ENCODE results near the gene PRPF31.
A peak's percentile ranks its signal among the peaks of the same experiment; 100 is the strongest.
"Not testable (repeated sequence)": the region's sequence is repeated elsewhere in the genome, so short reads cannot be mapped to it uniquely, and the experiment has no call there.

The PRPF31 gene

GRCh38 chr19:54168174-54168917 is 52.8 kb downstream of the PRPF31 start:
- DNase-seq = peak; percentile 89

GRCh38 chr19:54169149-54169740 is 53.7 kb downstream of the PRPF31 start:
- no peak for DNase-seq

GRCh38 chr19:54171736-54172431 is 56.3 kb downstream of the PRPF31 start:
- DNase-seq = not testable (repeated sequence)

GRCh38 chr19:54172471-54173358 is 57.2 kb downstream of the PRPF31 start, which contains the start of gene TMC4:
TMC4 (minus strand) TSS chr19:54173160; CDS start chr19:54173117, 43 bp downstream.
- DNase-seq = no peak

- DNase-seq = no peak
These were observed 57.8 kb downstream of the PRPF31 start for GRCh38 chr19:54173359-54173699.

GRCh38 chr19:54173951-54174834 is 58.6 kb downstream of the PRPF31 start:
- no peak for DNase-seq

GRCh38 chr19:54178581-54179261 is 63.2 kb downstream of the PRPF31 start:
- DNase-seq = peak; percentile 15

GRCh38 chr19:54179262-54179852 is 63.8 kb downstream of the PRPF31 start:
- DNase-seq = no peak

- peak; percentile 18 for DNase-seq
These were observed 64.4 kb downstream of the PRPF31 start for GRCh38 chr19:54179921-54180461.

- DNase-seq = no peak
These were observed 65.1 kb downstream of the PRPF31 start for GRCh38 chr19:54180691-54181091.

Measured in inflammatory macrophage treated with lipopolysaccharide for 4 hours (primary cell).